Measurements from ENCODE around the gene FOXP1.
A peak's percentile ranks its signal among the peaks of the same experiment; 100 is the strongest.

The FOXP1 gene

GRCh38 chr3:71185733-71186455, 397.6 kb downstream of the FOXP1 start:
- in situ Hi-C loops (cut with HindIII; ENCODE audit: low pct_ligation_motif_present, low sequenced_read_pairs) = no loop called here
- Histone ChIP-seq H3K27ac (peak overlapping the region; percentile 76), H3K4me3 (ENCODE audit: low read depth, low read length) (no peak overlapping the region), H3K36me3 (replicated peaks) (no peaks in the 10 kb centered on the region), H3K27me3 (replicated peaks) (no peaks in the 10 kb centered on the region)
- TF ChIP-seq CTCF (IDR thresholded peaks at IDR 0.05; ENCODE audit: low read depth, low read length, missing control alignments) = no peak
- peak; percentile 91 for DNase-seq

GRCh38 chr3:71184252-71184651, 399.3 kb downstream of the FOXP1 start:
- Histone ChIP-seq H3K27ac (no peak overlapping the region), H3K27me3 (replicated peaks) (no peaks in the 10 kb centered on the region), H3K36me3 (replicated peaks) (no peaks in the 10 kb centered on the region), H3K4me3 (ENCODE audit: low read depth, low read length) (no peak overlapping the region)
- in situ Hi-C loops (cut with HindIII; ENCODE audit: low pct_ligation_motif_present, low sequenced_read_pairs) = no loop called here
- TF ChIP-seq CTCF (IDR thresholded peaks at IDR 0.05; ENCODE audit: low read depth, low read length, missing control alignments) = no peak
- DNase-seq = no peak

GRCh38 chr3:71183549-71183948, 400.0 kb downstream of the FOXP1 start:
- in situ Hi-C loops (cut with HindIII; ENCODE audit: low pct_ligation_motif_present, low sequenced_read_pairs) = no loop called here
- Histone ChIP-seq H3K27me3 (replicated peaks) (no peaks in the 10 kb centered on the region), H3K36me3 (replicated peaks) (no peaks in the 10 kb centered on the region), H3K27ac (no peak overlapping the region), H3K4me3 (ENCODE audit: low read depth, low read length) (no peak overlapping the region)
- no peak for DNase-seq
- TF ChIP-seq CTCF (IDR thresholded peaks at IDR 0.05; ENCODE audit: low read depth, low read length, missing control alignments) = no peak

- Histone ChIP-seq H3K27ac (no peak overlapping the region), H3K4me3 (ENCODE audit: low read depth, low read length) (no peak overlapping the region), H3K27me3 (replicated peaks) (no peaks in the 10 kb centered on the region), H3K36me3 (replicated peaks) (no peaks in the 10 kb centered on the region)
- TF ChIP-seq CTCF (IDR thresholded peaks at IDR 0.05; ENCODE audit: low read depth, low read length, missing control alignments) = no peak
- in situ Hi-C loops (cut with HindIII; ENCODE audit: low pct_ligation_motif_present, low sequenced_read_pairs) = no loop called here
- DNase-seq = no peak
These were observed 403.0 kb downstream of the FOXP1 start for GRCh38 chr3:71180524-71180923.

GRCh38 chr3:71177375-71177774, 406.2 kb downstream of the FOXP1 start:
- DNase-seq = no peak
- no peak overlapping the region for H3K4me3 ChIP-seq (ENCODE audit: low read depth, low read length)
- in situ Hi-C loops (cut with HindIII; ENCODE audit: low pct_ligation_motif_present, low sequenced_read_pairs) = no loop called here
- H3K27ac ChIP-seq = no peak overlapping the region
- TF ChIP-seq CTCF (IDR thresholded peaks at IDR 0.05; ENCODE audit: low read depth, low read length, missing control alignments) = no peak
- H3K36me3 ChIP-seq (replicated peaks) = no peaks in the 10 kb centered on the region
- H3K27me3 ChIP-seq (replicated peaks) = no peaks in the 10 kb centered on the region

- in situ Hi-C loops (cut with HindIII; ENCODE audit: low pct_ligation_motif_present, low sequenced_read_pairs) = no loop called here
- TF ChIP-seq CTCF (IDR thresholded peaks at IDR 0.05; ENCODE audit: low read depth, low read length, missing control alignments) = peak; percentile 28
- no peaks in the 10 kb centered on the region for H3K27me3 ChIP-seq (replicated peaks)
- H3K4me3 ChIP-seq (ENCODE audit: low read depth, low read length) = no peak overlapping the region
- H3K36me3 ChIP-seq (replicated peaks) = no peaks in the 10 kb centered on the region
- no peak overlapping the region for H3K27ac ChIP-seq
- no peak for DNase-seq
These were observed 407.2 kb downstream of the FOXP1 start for GRCh38 chr3:71176366-71176765.
